ENCODE results near the gene SPOCK2. TPM values are rescaled to one million over a fixed set of nuclear protein-coding genes. Genes with fewer than 3 reads are reported as not detected.

The SPOCK2 gene
- total and polyA plus RNA-seq, 10 of the 15 experiments (the other 5 are each of a cell fraction or from before 2014, with no cell fraction given), result 0.02 to 1.5 (median 0.58) TPM

- TF ChIP-seq ZBTB40 (IDR thresholded peaks at IDR 0.05; ENCODE audit: borderline replicate concordance), result no peak
- no peak for TF ChIP-seq IRF5 (IDR thresholded peaks at IDR 0.05; ENCODE audit: borderline replicate concordance)
Measured at GRCh38 chr10:72037266-72037665, 51.1 kb downstream of the SPOCK2 start (continued).

- FAIRE-seq (no peak), DNase-seq (ENCODE audit: low read depth, low spot score) (no peak), ATAC-seq (no peak; the same call in 2 of the 3 replicates)
- POLR2A ChIA-PET, result no interaction called here
- Histone ChIP-seq H3K27me3 (replicated peaks in 1 of 2; ENCODE audit: control insufficient read depth in 2 of 2, insufficient read depth in 2 of 2, low read length in 1 of 2) (peaks cover 0 to 2% of the 10 kb centered on the region in 2 experiments; a peak in 1 of 4 replicates), H3K9ac (ENCODE audit: control insufficient read depth, insufficient read depth, low read length) (no peak overlapping the region), H4K20me1 (ENCODE audit: control insufficient read depth, insufficient read depth) (no peaks in the 10 kb centered on the region), H3K9me3 (replicated peaks; ENCODE audit: control insufficient read depth, insufficient read depth, low read length) (no peaks in the 10 kb centered on the region), H3K79me2 (ENCODE audit: control insufficient read depth, insufficient read depth, low read length) (no peaks in the 10 kb centered on the region), H3K36me3 (ENCODE audit: control insufficient read depth in 2 of 2, insufficient read depth in 2 of 2, low read length in 1 of 2) (no peaks in the 10 kb centered on the region), H3K27ac (ENCODE audit: control insufficient read depth, insufficient read depth) (no peak overlapping the region), H3K4me3 (no peak overlapping the region), H3K4me2 (ENCODE audit: control insufficient read depth, insufficient read depth) (no peak overlapping the region), H3K4me1 (ENCODE audit: control insufficient read depth, insufficient read depth, low read length) (no peaks in the 10 kb centered on the region), H2AFZ (ENCODE audit: control insufficient read depth, low read depth, low read length) (no peak overlapping the region)
- CTCF ChIA-PET, result no interaction called here
- SMC1A ChIA-PET (ENCODE audit: uncharacterized antibody, unreplicated experiment), result interaction anchor here (1.0 kb wide), 2 partner anchors 14 to 62 kb away, joined by 3 read pairs; no protein-coding TSS in a partner anchor
- intact Hi-C loops (cut with micrococcal nuclease; ENCODE audit: unreplicated experiment), result no loop called here
- BruUV-seq (replicated peaks), result no TSS peak
- WGBS (ENCODE audit: insufficient coverage, insufficient replicate concordance, low lambda C conversion rate, missing lambda C conversion rate), result 34% methylated on average over 13 of the region's 13 CpGs
- RAD21 ChIA-PET (ENCODE audit: unreplicated experiment), result interaction anchor here (1.0 kb wide), 1 partner anchor 13 kb away, joined by 3 read pairs; no protein-coding TSS in a partner anchor
- in situ Hi-C loops (cut with MboI), result no loop called here
- no peak for TF ChIP-seq ZBTB33 (IDR thresholded peaks at IDR 0.05)
- TF ChIP-seq CBX5 (IDR thresholded peaks at IDR 0.05; ENCODE audit: low read depth), result no peak
- TF ChIP-seq HDAC2 (IDR thresholded peaks at IDR 0.05), result no peak
- TF ChIP-seq ASH2L (IDR thresholded peaks at IDR 0.05; ENCODE audit: borderline replicate concordance, low read depth), result no peak
- no peak for TF ChIP-seq SREBF1 (IDR thresholded peaks at IDR 0.05; ENCODE audit: low read length)
- no peak for TF ChIP-seq ATF2 (IDR thresholded peaks at IDR 0.05; ENCODE audit: low read length)
- TF ChIP-seq TCF7 (IDR thresholded peaks at IDR 0.05; ENCODE audit: borderline replicate concordance), result no peak
- TF ChIP-seq ZNF24 (IDR thresholded peaks at IDR 0.05), result no peak
- no peak for TF ChIP-seq KAT2A (conservative IDR thresholded peaks at IDR 0.05; ENCODE audit: control insufficient read depth, low read depth, low read length)
- TF ChIP-seq MAX (IDR thresholded peaks at IDR 0.05; ENCODE audit: low read depth, low read length), result no peak
- TF ChIP-seq LARP7 (IDR thresholded peaks at IDR 0.05), result no peak
- no peak for TF ChIP-seq SREBF2 (IDR thresholded peaks at IDR 0.05; ENCODE audit: low read length)
Measured at GRCh38 chr10:72035252-72035887, 53.0 kb downstream of the SPOCK2 start.

Measured in GM12878 (cell line).